Brain microvascular endothelial cell (primary cell): ENCODE results near the gene B4GALNT3.

ENCODE experiments used
- DNase-seq: peaks from one replicate; pipeline ENCODE4 v3.0.0-alpha.2; 2020
- H3K27ac ChIP-seq: fragments of 250-450 bp; sonication (Bioruptor Pico); 2 replicates; pipeline ENCODE4 v1.5.1; 2020; ENCODE audit warnings: mild to moderate bottlenecking, moderate library complexity
- H3K27me3 ChIP-seq: fragments of 250-450 bp; sonication (Bioruptor Pico); replicated peaks from 2 replicates; pipeline ENCODE4 v1.5.1; 2020; ENCODE audit warnings: mild to moderate bottlenecking
- H3K36me3 ChIP-seq: fragments of 250-450 bp; sonication (Bioruptor Pico); replicated peaks from 2 replicates; pipeline ENCODE4 v1.5.1; 2020; ENCODE audit warnings: mild to moderate bottlenecking
- H3K4me3 ChIP-seq: 2 replicates; pipeline ENCODE4 v1.5.1; 2011; ENCODE audit warnings: low read depth, mild to moderate bottlenecking, control low read depth, low read length, moderate library complexity
- CTCF ChIP-seq: IDR thresholded peaks from 2 replicates; pipeline ENCODE4 v1.5.1; 2011; ENCODE audit warnings: low read depth, mild to moderate bottlenecking, moderate library complexity, low read length, control low read depth, inconsistent platforms; ENCODE audit errors: missing control alignments
- in situ Hi-C: cut with HindIII; loops from 2 replicates; pipeline ENCODE4 v1.10.0; 2017; ENCODE audit warnings: low sequenced_read_pairs, low pct_ligation_motif_present

B4GALNT3 gene

DNA sequence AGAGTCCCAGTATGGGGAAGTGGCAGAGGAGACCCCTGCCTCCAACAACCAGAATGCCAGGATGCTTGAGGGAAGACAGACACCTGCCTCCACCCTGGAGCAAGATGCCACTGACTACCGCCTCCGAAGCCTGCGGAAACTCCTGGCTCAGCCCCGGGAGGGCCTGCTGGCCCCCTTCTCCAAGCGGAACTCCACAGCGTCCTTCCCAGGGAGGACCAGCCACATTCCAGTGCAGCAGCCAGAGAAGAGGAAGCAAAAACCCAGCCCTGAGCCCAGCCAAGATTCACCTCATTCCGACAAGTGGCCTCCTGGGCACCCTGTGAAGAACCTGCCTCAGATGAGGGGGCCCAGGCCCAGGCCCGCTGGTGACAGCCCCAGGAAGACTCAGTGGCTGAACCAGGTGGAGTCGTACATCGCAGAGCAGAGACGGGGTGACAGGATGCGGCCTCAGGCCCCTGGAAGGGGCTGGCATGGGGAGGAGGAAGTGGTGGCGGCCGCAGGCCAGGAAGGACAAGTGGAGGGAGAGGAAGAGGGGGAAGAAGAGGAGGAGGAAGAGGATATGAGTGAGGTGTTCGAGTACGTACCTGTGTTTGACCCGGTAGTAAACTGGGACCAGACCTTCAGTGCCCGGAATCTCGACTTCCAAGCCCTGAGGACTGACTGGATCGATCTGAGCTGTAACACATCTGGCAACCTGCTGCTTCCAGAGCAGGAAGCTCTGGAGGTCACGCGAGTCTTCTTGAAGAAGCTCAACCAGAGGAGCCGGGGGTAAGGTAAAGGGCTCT is 93.7 kb downstream of the B4GALNT3 start:
- no peak for TF ChIP-seq CTCF
- in situ Hi-C loops: no loop called here
- Histone ChIP-seq H3K27ac (no peak overlapping the region), H3K36me3 (no peaks in the 10 kb centered on the region), H3K4me3 (no peak overlapping the region), H3K27me3 (peaks cover 15% of the 10 kb centered on the region)
- no peak for DNase-seq

DNA sequence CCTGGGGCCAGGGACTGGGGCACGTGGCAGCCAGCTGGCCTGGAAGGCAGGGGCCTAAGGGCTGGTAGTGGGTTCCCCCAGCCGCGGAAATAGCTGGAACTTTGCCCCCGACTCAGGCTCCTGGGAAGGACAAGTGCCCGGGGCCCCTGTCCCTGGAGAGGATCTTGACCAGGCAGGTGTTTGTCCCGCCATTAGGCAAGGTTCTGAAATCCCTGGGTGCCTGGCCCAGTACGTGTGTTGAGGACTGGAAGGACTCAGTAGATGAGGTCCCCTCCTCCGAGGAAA is 94.2 kb downstream of the B4GALNT3 start:
- H3K4me3 ChIP-seq: no peak overlapping the region
- peaks cover 15% of the 10 kb centered on the region for H3K27me3 ChIP-seq
- no peak for TF ChIP-seq CTCF
- no peaks in the 10 kb centered on the region for H3K36me3 ChIP-seq
- no peak for DNase-seq
- H3K27ac ChIP-seq: no peak overlapping the region
- in situ Hi-C loops: no loop called here

GRCh38 chr12:556498-556897 is 96.8 kb downstream of the B4GALNT3 start:
- H3K27me3 ChIP-seq: peaks cover 14% of the 10 kb centered on the region
- DNase-seq: no peak
- H3K27ac ChIP-seq: no peak overlapping the region
- in situ Hi-C loops: no loop called here
- H3K4me3 ChIP-seq: no peak overlapping the region
- no peaks in the 10 kb centered on the region for H3K36me3 ChIP-seq
- no peak for TF ChIP-seq CTCF

DNA sequence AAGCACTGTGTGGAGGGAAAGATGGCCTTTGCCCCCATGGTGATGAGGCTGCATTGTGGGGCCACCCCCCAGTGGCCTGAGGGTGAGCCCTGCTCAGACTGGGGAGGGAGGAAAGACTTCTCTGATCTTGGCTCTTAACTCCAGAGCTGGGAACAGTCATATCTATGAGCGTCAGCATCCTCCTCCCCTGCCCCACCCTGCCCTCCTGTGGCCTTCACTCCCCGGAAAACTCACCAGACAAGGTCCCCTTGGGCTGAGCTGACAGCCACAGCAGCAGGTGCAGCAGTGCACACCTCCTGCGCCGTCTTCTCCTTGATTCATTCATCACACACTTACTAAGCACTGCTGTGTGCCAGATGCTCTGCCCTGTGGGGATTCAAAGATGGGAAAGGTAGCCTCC is 98.8 kb downstream of the B4GALNT3 start:
- Histone ChIP-seq H3K27ac (no peak overlapping the region), H3K27me3 (peaks cover 7% of the 10 kb centered on the region), H3K36me3 (no peaks in the 10 kb centered on the region), H3K4me3 (no peak overlapping the region)
- no peak for TF ChIP-seq CTCF
- no peak for DNase-seq
- in situ Hi-C loops: no loop called here

GRCh38 chr12:559208-559905 is 99.6 kb downstream of the B4GALNT3 start:
- Histone ChIP-seq H3K36me3 (no peaks in the 10 kb centered on the region), H3K27me3 (peaks cover 7% of the 10 kb centered on the region), H3K27ac (no peak overlapping the region), H3K4me3 (no peak overlapping the region)
- no peak for TF ChIP-seq CTCF
- in situ Hi-C loops: no loop called here
- DNase-seq: no peak
